IPS-20b (cell line): ENCODE measurements around the gene CLASP2.
A peak's percentile ranks its signal among the peaks of the same experiment; 100 is the strongest.
"Not testable (repeated sequence)": the region's sequence is repeated elsewhere in the genome, so short reads cannot be mapped to it uniquely, and the experiment has no call there.

ENCODE experiments used
- H3K27ac ChIP-seq: one replicate; pipeline ENCODE4 v1.5.1; 2013; ENCODE audit warnings: low read length
- H3K27me3 ChIP-seq: 2 replicates; pipeline ENCODE4 v1.6.1; 2013; ENCODE audit warnings: mild to moderate bottlenecking, low read length, inconsistent platforms; ENCODE audit not compliant: insufficient read depth
- H3K36me3 ChIP-seq: 2 replicates; pipeline ENCODE4 v1.6.1; 2013; ENCODE audit warnings: low read depth, mild to moderate bottlenecking, inconsistent platforms, low read length, moderate library complexity; ENCODE audit not compliant: insufficient read depth
- H3K4me1 ChIP-seq: 2 replicates; pipeline ENCODE4 v1.6.1; 2013; ENCODE audit warnings: mild to moderate bottlenecking, control low read depth, inconsistent platforms, low read length, moderate library complexity; ENCODE audit not compliant: insufficient read depth
- H3K4me3 ChIP-seq: 2 replicates; pipeline ENCODE4 v1.5.1; 2013; ENCODE audit warnings: mild to moderate bottlenecking, low read length, inconsistent platforms
- H3K9ac ChIP-seq: 2 replicates; pipeline ENCODE4 v1.6.1; 2013; ENCODE audit warnings: low read depth, mild to moderate bottlenecking, inconsistent platforms, low read length, moderate library complexity
- H3K9me3 ChIP-seq: 2 replicates; pipeline ENCODE4 v1.6.1; 2013; ENCODE audit warnings: mild to moderate bottlenecking, low read depth, low read length, inconsistent platforms; ENCODE audit not compliant: insufficient read depth

The CLASP2 gene

GRCh38 chr3:33658039-33658438 is 60.0 kb downstream of the CLASP2 start:
- no peak overlapping the region for H3K27ac ChIP-seq
- no peak overlapping the region for H3K4me3 ChIP-seq
- no peaks in the 10 kb centered on the region for H3K9me3 ChIP-seq
- H3K27me3 ChIP-seq: no peaks in the 10 kb centered on the region
- H3K9ac ChIP-seq: no peak overlapping the region
- peaks cover 30% of the 10 kb centered on the region; the same call in 1 of the 2 replicates for H3K4me1 ChIP-seq
- no peaks in the 10 kb centered on the region for H3K36me3 ChIP-seq

GRCh38 chr3:33652736-33653135 is 65.3 kb downstream of the CLASP2 start:
- H3K27ac ChIP-seq: no peak overlapping the region
- H3K4me3 ChIP-seq: no peak overlapping the region
- peaks cover 14% of the 10 kb centered on the region; the same call in 1 of the 2 replicates for H3K4me1 ChIP-seq
- no peaks in the 10 kb centered on the region for H3K36me3 ChIP-seq
- H3K27me3 ChIP-seq: no peaks in the 10 kb centered on the region
- no peaks in the 10 kb centered on the region for H3K9me3 ChIP-seq
- no peak overlapping the region for H3K9ac ChIP-seq

GRCh38 chr3:33651101-33651500 is 67.0 kb downstream of the CLASP2 start:
- H3K4me1 ChIP-seq: peaks cover 27% of the 10 kb centered on the region; the same call in 1 of the 2 replicates
- not testable (repeated sequence) for H3K9me3 ChIP-seq

GRCh38 chr3:33650495-33650894 is 67.6 kb downstream of the CLASP2 start:
- no peaks in the 10 kb centered on the region for H3K27me3 ChIP-seq
- no peak overlapping the region for H3K27ac ChIP-seq
- H3K9ac ChIP-seq: no peak overlapping the region
- H3K4me3 ChIP-seq: no peak overlapping the region
- H3K9me3 ChIP-seq: no peaks in the 10 kb centered on the region
- no peaks in the 10 kb centered on the region for H3K36me3 ChIP-seq
- peaks cover 28% of the 10 kb centered on the region; the same call in 1 of the 2 replicates for H3K4me1 ChIP-seq

More at GRCh38 chr3:33651101-33651500, 67.0 kb downstream of the CLASP2 start:
- not testable (repeated sequence) for H3K27ac ChIP-seq, H3K9ac ChIP-seq, H3K4me3 ChIP-seq, H3K27me3 ChIP-seq, H3K36me3 ChIP-seq

DNA sequence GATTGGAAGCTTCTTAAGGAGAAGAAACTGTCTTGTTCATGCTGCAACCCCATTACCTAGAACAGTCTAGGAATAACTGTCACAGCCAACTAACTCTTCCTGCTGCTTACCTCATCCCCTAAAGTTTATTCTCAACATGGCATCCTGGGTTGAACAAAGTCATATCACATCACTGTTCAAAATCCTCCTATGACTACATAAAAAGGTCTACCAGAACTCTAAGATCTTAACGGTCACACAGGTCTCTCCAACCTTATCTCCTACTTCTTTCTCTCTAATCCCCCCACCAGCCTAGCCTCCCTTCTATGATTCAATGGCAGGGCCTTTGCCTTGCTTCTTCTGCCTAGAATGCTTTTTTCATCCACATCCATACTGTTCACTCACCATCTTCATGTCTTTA is 69.3 kb downstream of the CLASP2 start:
- Histone ChIP-seq H3K9ac (no peak overlapping the region), H3K27ac (no peak overlapping the region), H3K27me3 (no peaks in the 10 kb centered on the region), H3K36me3 (peaks cover 8% of the 10 kb centered on the region), H3K9me3 (no peaks in the 10 kb centered on the region), H3K4me1 (peaks cover 18% of the 10 kb centered on the region; the same call in 1 of the 2 replicates), H3K4me3 (no peak overlapping the region)

DNA sequence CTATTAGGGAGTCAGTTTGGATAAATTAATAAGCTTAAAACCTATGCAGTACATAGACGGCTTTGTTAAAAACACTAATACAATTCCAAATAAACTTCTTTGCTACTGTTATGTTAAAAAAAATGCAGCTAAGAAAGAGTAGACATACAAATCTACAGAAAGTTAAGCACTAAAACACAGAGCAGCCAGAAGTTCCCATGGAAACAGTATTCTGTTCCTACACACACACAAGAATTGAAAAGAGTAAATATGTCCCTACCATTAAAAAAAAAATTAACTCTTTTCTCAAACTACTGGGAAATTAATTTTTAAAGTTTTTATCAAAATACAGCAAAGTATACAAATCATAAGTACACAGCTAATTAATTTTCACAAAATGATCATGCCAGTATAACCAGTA is 71.6 kb downstream of the CLASP2 start:
- Histone ChIP-seq H3K27me3 (no peaks in the 10 kb centered on the region), H3K4me1 (peaks cover 18% of the 10 kb centered on the region; the same call in 1 of the 2 replicates), H3K9ac (no peak overlapping the region), H3K27ac (no peak overlapping the region), H3K4me3 (no peak overlapping the region), H3K36me3 (peaks cover 12% of the 10 kb centered on the region), H3K9me3 (no peaks in the 10 kb centered on the region)

GRCh38 chr3:33645060-33645647 is 72.9 kb downstream of the CLASP2 start:
- Histone ChIP-seq H3K4me1 (peaks cover 18% of the 10 kb centered on the region; the same call in 1 of the 2 replicates), H3K9me3 (no peaks in the 10 kb centered on the region), H3K27me3 (no peaks in the 10 kb centered on the region), H3K4me3 (peak overlapping the region; percentile 62), H3K9ac (peak overlapping the region; percentile 62; the same call in 1 of the 2 replicates), H3K27ac (no peak overlapping the region), H3K36me3 (peaks cover 12% of the 10 kb centered on the region)

- Histone ChIP-seq H3K9me3 (no peaks in the 10 kb centered on the region), H3K4me1 (peaks cover 18% of the 10 kb centered on the region; the same call in 1 of the 2 replicates), H3K4me3 (no peak overlapping the region), H3K36me3 (peaks cover 12% of the 10 kb centered on the region), H3K27ac (no peak overlapping the region), H3K27me3 (no peaks in the 10 kb centered on the region), H3K9ac (no peak overlapping the region)
These were observed 73.5 kb downstream of the CLASP2 start for GRCh38 chr3:33644582-33644981.

DNA sequence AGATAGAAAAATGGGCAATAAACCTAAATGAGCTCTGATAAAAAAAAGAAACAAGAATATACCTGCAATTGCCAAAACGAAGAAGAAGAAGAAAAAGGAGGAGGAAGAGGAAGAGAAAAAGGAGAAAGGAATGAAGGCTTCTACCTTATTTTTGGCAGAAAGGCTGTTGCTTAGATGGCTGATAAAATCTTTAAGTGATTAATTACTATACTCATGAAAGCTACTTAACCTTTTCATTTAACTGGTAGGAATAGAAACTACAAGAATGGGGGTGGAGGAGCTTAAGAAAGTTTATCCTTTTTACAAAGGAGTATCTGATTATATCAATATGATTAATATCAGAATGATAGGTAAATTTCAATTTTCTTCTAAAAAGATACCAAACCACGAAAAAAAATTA is 75.2 kb downstream of the CLASP2 start:
- H3K9me3 ChIP-seq: no peaks in the 10 kb centered on the region
- H3K4me1 ChIP-seq: peaks cover 18% of the 10 kb centered on the region; the same call in 1 of the 2 replicates
- no peak overlapping the region for H3K27ac ChIP-seq
- H3K9ac ChIP-seq: no peak overlapping the region
- no peak overlapping the region for H3K4me3 ChIP-seq
- peaks cover 18% of the 10 kb centered on the region for H3K36me3 ChIP-seq
- no peaks in the 10 kb centered on the region for H3K27me3 ChIP-seq

GRCh38 chr3:33639889-33640288 is 78.2 kb downstream of the CLASP2 start:
- H3K27ac ChIP-seq: no peak overlapping the region
- peaks cover 24% of the 10 kb centered on the region for H3K36me3 ChIP-seq
- no peak overlapping the region for H3K9ac ChIP-seq
- peaks cover 4% of the 10 kb centered on the region; the same call in 1 of the 2 replicates for H3K4me1 ChIP-seq
- no peak overlapping the region for H3K4me3 ChIP-seq
- H3K9me3 ChIP-seq: no peaks in the 10 kb centered on the region
- no peaks in the 10 kb centered on the region for H3K27me3 ChIP-seq

GRCh38 chr3:33637482-33637881 is 80.6 kb downstream of the CLASP2 start:
- Histone ChIP-seq H3K4me3 (no peak overlapping the region), H3K9ac (no peak overlapping the region), H3K9me3 (no peaks in the 10 kb centered on the region), H3K36me3 (peaks cover 12% of the 10 kb centered on the region; the same call in 1 of the 2 replicates), H3K4me1 (peaks cover 4% of the 10 kb centered on the region; the same call in 1 of the 2 replicates), H3K27ac (no peak overlapping the region), H3K27me3 (no peaks in the 10 kb centered on the region)

GRCh38 chr3:33636125-33636850 is 81.8 kb downstream of the CLASP2 start:
- no peak overlapping the region for H3K4me3 ChIP-seq
- H3K9ac ChIP-seq: no peak overlapping the region
- no peaks in the 10 kb centered on the region for H3K9me3 ChIP-seq
- H3K27me3 ChIP-seq: no peaks in the 10 kb centered on the region
- H3K27ac ChIP-seq: no peak overlapping the region
- H3K36me3 ChIP-seq: peaks cover 19% of the 10 kb centered on the region; the same call in 1 of the 2 replicates
- peaks cover 4% of the 10 kb centered on the region; the same call in 1 of the 2 replicates for H3K4me1 ChIP-seq
